Liver (tissue), 9 donors: ENCODE data around the gene MCFD2. TPM values are rescaled to one million over a fixed set of nuclear protein-coding genes. Genes with fewer than 3 reads are reported as not detected.

Experiments used
- DNase-seq: peaks from one replicate; pipeline ENCODE4 v3.0.0-alpha.2; 2017; ENCODE audit warnings: low spot score
- H3K27ac ChIP-seq, 2 donors: one replicate each; pipeline ENCODE4 v1.7.0; 2013; ENCODE audit warnings: inconsistent platforms in 2 of 2, low read length in 2 of 2, control low read depth in 1 of 2, low read depth in 1 of 2, mild to moderate bottlenecking in 1 of 2
- H3K27me3 ChIP-seq, 4 donors: one replicate each; pipeline versions ENCODE4 v1.6.1 to v1.7.0; 2013; ENCODE audit warnings: low read length in 3 of 4, inconsistent platforms in 1 of 4, mild to moderate bottlenecking in 1 of 4, moderate library complexity in 1 of 4; ENCODE audit not compliant: control insufficient read depth in 4 of 4, insufficient read depth in 4 of 4
- H3K36me3 ChIP-seq, 4 donors: one replicate each; pipeline versions ENCODE4 v1.6.1 to v1.7.0; 2013; ENCODE audit warnings: low read length in 3 of 4, mild to moderate bottlenecking in 3 of 4, low read depth in 1 of 4, moderate library complexity in 1 of 4; ENCODE audit not compliant: control insufficient read depth in 4 of 4, insufficient read depth in 3 of 4
- H3K4me1 ChIP-seq, 4 donors: one replicate each; pipeline versions ENCODE4 v1.6.1 to v1.7.0; 2013; ENCODE audit warnings: low read length in 3 of 4, mild to moderate bottlenecking in 3 of 4, moderate library complexity in 1 of 4; ENCODE audit not compliant: control insufficient read depth in 4 of 4, insufficient read depth in 4 of 4
- H3K4me3 ChIP-seq, 3 donors: one replicate each; pipeline versions ENCODE4 v1.6.1 to v1.7.0; 2013; ENCODE audit warnings: low read length in 3 of 3, control low read depth in 1 of 3, low read depth in 1 of 3, mild to moderate bottlenecking in 1 of 3
- H3K9ac ChIP-seq, 2 donors: one replicate each; pipeline ENCODE4 v1.7.0; 2013; ENCODE audit warnings: low read length in 2 of 2, mild to moderate bottlenecking in 2 of 2, moderate library complexity in 2 of 2, control low read depth in 1 of 2, low read depth in 1 of 2
- H3K9me3 ChIP-seq, 4 donors: one replicate each; pipeline versions ENCODE4 v1.6.1 to v1.7.0; 2013; ENCODE audit warnings: low read length in 3 of 4; ENCODE audit not compliant: control insufficient read depth in 4 of 4
- CTCF ChIP-seq: fragments of 150-350 bp; IDR thresholded peaks from 2 replicates; pipeline ENCODE4 v1.5.1; 2017; ENCODE audit warnings: improper control_type of control experiment, low read depth, low read length; ENCODE audit not compliant: missing input control
- EGR1 ChIP-seq, 2 donors: IDR thresholded peaks; 2 replicates each; pipeline ENCODE4 v1.6.1; 2016 to 2018; ENCODE audit warnings: antibody characterized with exemption in 2 of 2, low read depth in 2 of 2
- FOXA1 ChIP-seq: IDR thresholded peaks from 2 replicates; pipeline ENCODE4 v1.6.1; 2016; ENCODE audit warnings: antibody characterized with exemption
- FOXA2 ChIP-seq: IDR thresholded peaks from 2 replicates; pipeline ENCODE4 v1.6.1; 2016; ENCODE audit warnings: antibody characterized with exemption
- GABPA ChIP-seq, 2 donors: IDR thresholded peaks in 1 of 2; conservative IDR thresholded peaks in 1 of 2; 2 replicates each; pipeline ENCODE4 v1.6.1; 2016; ENCODE audit warnings: antibody characterized with exemption in 2 of 2, mild to moderate bottlenecking in 1 of 2, moderate library complexity in 1 of 2
- HNF4A ChIP-seq, 2 donors: conservative IDR thresholded peaks; 2 replicates each; pipeline ENCODE4 v1.6.1; 2016; ENCODE audit warnings: antibody characterized with exemption in 2 of 2, mild to moderate bottlenecking in 2 of 2
- HNF4G ChIP-seq: IDR thresholded peaks from 2 replicates; pipeline ENCODE4 v1.6.1; 2016; ENCODE audit warnings: antibody characterized with exemption
- JUND ChIP-seq, 2 donors: IDR thresholded peaks; 2 replicates each; pipeline ENCODE4 v1.6.1; 2016; ENCODE audit warnings: antibody characterized with exemption in 2 of 2
- NR2F2 ChIP-seq: IDR thresholded peaks from 2 replicates; pipeline ENCODE4 v1.6.1; 2016; ENCODE audit warnings: antibody characterized with exemption
- RAD21 ChIP-seq, 2 donors: IDR thresholded peaks; 2 replicates each; pipeline ENCODE4 v1.6.1; 2016; ENCODE audit warnings: antibody characterized with exemption in 2 of 2, mild to moderate bottlenecking in 2 of 2
- RXRA ChIP-seq, 2 donors: IDR thresholded peaks; 2 replicates each; pipeline ENCODE4 v1.6.1; 2017 to 2018; ENCODE audit warnings: antibody characterized with exemption in 2 of 2, mild to moderate bottlenecking in 1 of 2
- SP1 ChIP-seq: IDR thresholded peaks from 2 replicates; pipeline ENCODE4 v1.6.1; 2018; ENCODE audit warnings: antibody characterized with exemption, mild to moderate bottlenecking
- TAF1 ChIP-seq: conservative IDR thresholded peaks from 2 replicates; pipeline ENCODE4 v1.6.1; 2016; ENCODE audit warnings: antibody characterized with exemption, mild to moderate bottlenecking
- YY1 ChIP-seq: IDR thresholded peaks from 2 replicates; pipeline ENCODE4 v1.6.1; 2016; ENCODE audit warnings: antibody characterized with exemption, mild to moderate bottlenecking
- ZBTB33 ChIP-seq: IDR thresholded peaks from 2 replicates; pipeline ENCODE4 v1.6.1; 2016; ENCODE audit warnings: antibody characterized with exemption
- WGBS: extraction: QIAGEN DNeasy Blood & Tissue Kit; methylation state at CpG from one replicate; pipeline ENCODE4 v1.1.7; 2013; 5-methylcytosine and 5-hydroxymethylcytosine counted together
- polyA plus RNA-seq, 2 donors: library from polyadenylated mRNA; stranded (reverse) in 1 of 2; unstranded in 1 of 2; fragments of 200-250 nt in 1 of 2; fragments of >200 nt in 1 of 2; fragmentation: Nextera tagmentation in 1 of 2; extraction: Ambion mirVana in 1 of 2; gene quantifications; one replicate each; pipeline versions ENCODE4 v1.2.1 to v1.2.3, GENCODE V29; 2013 to 2015
- total RNA-seq, 2 donors: library from RNA; depleted of rRNA; stranded (reverse); fragments of >200 nt; gene quantifications; one replicate each; pipeline ENCODE4 v1.2.3, GENCODE V29; 2014
- TF ChIP-seq, protein P1 (sequence below): IDR thresholded peaks from 2 replicates; pipeline ENCODE4 v1.6.1; 2016; ENCODE audit warnings: antibody characterized with exemption
- TF ChIP-seq, protein P2 (sequence below): IDR thresholded peaks from 2 replicates; pipeline ENCODE4 v1.6.1; 2016; ENCODE audit warnings: antibody characterized with exemption, mild to moderate bottlenecking
- TF ChIP-seq, protein P3 (sequence below): IDR thresholded peaks from 2 replicates; pipeline ENCODE4 v1.6.1; 2016; ENCODE audit warnings: antibody characterized with exemption
- donor health status: healthy.
- donor health status: healthy.
- donor health status: healthy.
- donor health status: healthy.
- donor health status: healthy.

The MCFD2 gene
- total and polyA plus RNA-seq, 4 donors, result 81.8 to 148 (median 129) TPM

- TF ChIP-seq SP1 (no peak), ZBTB33 (no peak), HNF4G (no peak), EGR1 (IDR thresholded peaks at IDR 0.05; ENCODE audit: low read depth in 2 of 2) (no peak), FOXA1 (no peak), GABPA (IDR thresholded peaks at IDR 0.05 in 1 of 2, conservative IDR thresholded peaks at IDR 0.05 in 1 of 2) (no peak)
- TF ChIP-seq, protein P1, sequence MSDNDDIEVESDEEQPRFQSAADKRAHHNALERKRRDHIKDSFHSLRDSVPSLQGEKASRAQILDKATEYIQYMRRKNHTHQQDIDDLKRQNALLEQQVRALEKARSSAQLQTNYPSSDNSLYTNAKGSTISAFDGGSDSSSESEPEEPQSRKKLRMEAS, result no peak
- H3K27ac ChIP-seq, result no peak overlapping the region
- H3K9ac ChIP-seq, result no peak overlapping the region
- H3K4me3 ChIP-seq, result no peak overlapping the region
- no peaks in the 10 kb centered on the region for H3K27me3 ChIP-seq
- H3K9me3 ChIP-seq, result no peaks in the 10 kb centered on the region
- H3K4me1 ChIP-seq, result peaks cover 26 to 37% (median 32%) of the 10 kb centered on the region in 4 donors
- WGBS, result 97% methylated on average over 17 of the region's 17 CpGs
- DNase-seq, result no peak
- peaks cover 0 to 4% (median under 1%) of the 10 kb centered on the region in 4 donors for H3K36me3 ChIP-seq
These were observed 42.9 kb upstream of the MCFD2 start for GRCh38 chr2:46958431-46959017.

- H3K36me3 ChIP-seq, result peaks cover 0 to 4% (median under 1%) of the 10 kb centered on the region in 4 donors
- H3K27me3 ChIP-seq, result no peaks in the 10 kb centered on the region
- H3K4me1 ChIP-seq, result peaks cover 26 to 37% (median 32%) of the 10 kb centered on the region in 4 donors
- no peak overlapping the region for H3K9ac ChIP-seq
- WGBS, result 36% methylated on average over 10 of the region's 10 CpGs
- TF ChIP-seq ZBTB33 (peak; percentile 93), SP1 (peak; percentile 98), EGR1 (IDR thresholded peaks at IDR 0.05; ENCODE audit: low read depth in 2 of 2) (peak in 1 of 2 donors; percentile 75), TAF1 (no peak), RXRA (IDR thresholded peaks at IDR 0.05) (peak; percentile 100), GABPA (IDR thresholded peaks at IDR 0.05 in 1 of 2, conservative IDR thresholded peaks at IDR 0.05 in 1 of 2) (peak in 1 of 2 donors; percentile 46), YY1 (peak; percentile 81), FOXA2 (peak; percentile 100), HNF4G (peak; percentile 52), FOXA1 (peak; percentile 100), CTCF (no peak), RAD21 (IDR thresholded peaks at IDR 0.05) (peak; percentile 46 to 54), JUND (IDR thresholded peaks at IDR 0.05) (peak; percentile 80 to 96), NR2F2 (peak; percentile 99), HNF4A (conservative IDR thresholded peaks at IDR 0.05) (peak; percentile 87 to 93)
- TF ChIP-seq, protein P1, result peak; percentile 93
- TF ChIP-seq, protein P2, sequence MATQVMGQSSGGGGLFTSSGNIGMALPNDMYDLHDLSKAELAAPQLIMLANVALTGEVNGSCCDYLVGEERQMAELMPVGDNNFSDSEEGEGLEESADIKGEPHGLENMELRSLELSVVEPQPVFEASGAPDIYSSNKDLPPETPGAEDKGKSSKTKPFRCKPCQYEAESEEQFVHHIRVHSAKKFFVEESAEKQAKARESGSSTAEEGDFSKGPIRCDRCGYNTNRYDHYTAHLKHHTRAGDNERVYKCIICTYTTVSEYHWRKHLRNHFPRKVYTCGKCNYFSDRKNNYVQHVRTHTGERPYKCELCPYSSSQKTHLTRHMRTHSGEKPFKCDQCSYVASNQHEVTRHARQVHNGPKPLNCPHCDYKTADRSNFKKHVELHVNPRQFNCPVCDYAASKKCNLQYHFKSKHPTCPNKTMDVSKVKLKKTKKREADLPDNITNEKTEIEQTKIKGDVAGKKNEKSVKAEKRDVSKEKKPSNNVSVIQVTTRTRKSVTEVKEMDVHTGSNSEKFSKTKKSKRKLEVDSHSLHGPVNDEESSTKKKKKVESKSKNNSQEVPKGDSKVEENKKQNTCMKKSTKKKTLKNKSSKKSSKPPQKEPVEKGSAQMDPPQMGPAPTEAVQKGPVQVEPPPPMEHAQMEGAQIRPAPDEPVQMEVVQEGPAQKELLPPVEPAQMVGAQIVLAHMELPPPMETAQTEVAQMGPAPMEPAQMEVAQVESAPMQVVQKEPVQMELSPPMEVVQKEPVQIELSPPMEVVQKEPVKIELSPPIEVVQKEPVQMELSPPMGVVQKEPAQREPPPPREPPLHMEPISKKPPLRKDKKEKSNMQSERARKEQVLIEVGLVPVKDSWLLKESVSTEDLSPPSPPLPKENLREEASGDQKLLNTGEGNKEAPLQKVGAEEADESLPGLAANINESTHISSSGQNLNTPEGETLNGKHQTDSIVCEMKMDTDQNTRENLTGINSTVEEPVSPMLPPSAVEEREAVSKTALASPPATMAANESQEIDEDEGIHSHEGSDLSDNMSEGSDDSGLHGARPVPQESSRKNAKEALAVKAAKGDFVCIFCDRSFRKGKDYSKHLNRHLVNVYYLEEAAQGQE, result peak; percentile 87
- TF ChIP-seq, protein P3, sequence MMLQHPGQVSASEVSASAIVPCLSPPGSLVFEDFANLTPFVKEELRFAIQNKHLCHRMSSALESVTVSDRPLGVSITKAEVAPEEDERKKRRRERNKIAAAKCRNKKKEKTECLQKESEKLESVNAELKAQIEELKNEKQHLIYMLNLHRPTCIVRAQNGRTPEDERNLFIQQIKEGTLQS, result peak; percentile 78
- H3K9me3 ChIP-seq, result no peaks in the 10 kb centered on the region
- peak overlapping the region; percentile 37 to 64 for H3K27ac ChIP-seq
- DNase-seq, result no peak
- no peak overlapping the region for H3K4me3 ChIP-seq
These were observed 41.5 kb upstream of the MCFD2 start for GRCh38 chr2:46956981-46957531.
